Amniotic epithelial cell (primary cell): Measurements from ENCODE around the gene GRAP.
A peak's percentile ranks its signal among the peaks of the same experiment; 100 is the strongest.

Source experiments
- DNase-seq: peaks from one replicate; pipeline ENCODE4 v3.0.0-alpha.2; 2010; ENCODE audit warnings: low read depth

GRAP gene

GRCh38 chr17:19002805-19003542 is 43.8 kb downstream of the GRAP start:
- peak; percentile 59 for DNase-seq

DNA sequence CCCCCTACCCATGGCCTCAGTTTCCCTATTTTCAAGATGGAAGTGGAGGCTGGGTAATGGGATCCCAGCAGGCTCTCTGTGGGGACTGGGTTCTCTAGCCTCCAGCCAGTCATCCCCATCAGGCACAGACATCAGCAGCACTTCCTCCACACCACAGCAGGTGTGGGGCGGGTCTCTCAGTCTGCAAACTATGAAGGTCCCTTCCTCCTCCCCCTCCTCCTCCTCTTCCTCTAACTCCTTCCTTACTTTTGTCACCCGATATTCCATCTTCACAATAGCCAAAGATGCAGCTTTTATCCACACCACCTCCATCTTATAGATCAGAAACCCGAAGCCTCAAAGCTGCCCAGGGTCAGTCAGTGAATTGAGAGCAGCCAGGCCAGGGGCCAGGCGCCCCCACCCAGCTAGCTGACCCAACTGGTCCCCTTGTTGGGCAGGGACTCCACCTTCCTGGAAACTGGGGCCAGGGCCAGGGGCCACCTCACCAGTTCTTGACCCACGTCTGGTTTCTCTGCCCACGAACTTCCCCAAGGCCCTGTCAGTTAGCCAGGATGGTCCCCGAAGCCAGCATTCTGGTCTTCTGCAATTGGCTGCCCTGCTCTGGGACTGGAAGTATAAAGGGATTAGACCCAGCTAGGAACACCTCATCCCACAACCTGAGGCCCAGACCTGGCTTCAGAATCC is 44.7 kb downstream of the GRAP start:
- DNase-seq: no peak

- DNase-seq: peak; percentile 84
These were observed 46.0 kb downstream of the GRAP start for GRCh38 chr17:19000531-19001325.

- no peak for DNase-seq
These were observed 46.8 kb downstream of the GRAP start for GRCh38 chr17:18999911-19000310.

DNA sequence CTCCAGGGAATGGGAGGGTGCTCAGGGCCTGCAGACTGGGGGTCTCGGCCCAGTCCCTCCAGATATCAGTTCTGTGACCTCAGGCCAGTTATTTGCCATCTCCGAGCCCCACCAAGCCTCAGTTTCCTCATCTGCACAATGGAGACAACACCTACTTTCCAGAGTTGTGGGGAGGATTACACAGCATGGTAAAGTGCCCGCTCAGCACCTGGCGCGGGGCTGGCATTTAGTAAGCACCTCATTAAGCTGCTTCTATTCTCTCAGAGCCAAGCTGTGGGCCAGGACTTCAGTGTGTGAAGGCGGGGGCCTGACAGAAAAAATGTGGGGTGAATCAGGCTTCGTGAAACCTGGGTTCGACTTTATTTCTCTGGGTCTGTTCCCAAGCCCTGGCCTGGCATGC is 47.4 kb downstream of the GRAP start:
- no peak for DNase-seq

- DNase-seq: no peak
These were observed 49.0 kb downstream of the GRAP start for GRCh38 chr17:18997650-18998196.

DNA sequence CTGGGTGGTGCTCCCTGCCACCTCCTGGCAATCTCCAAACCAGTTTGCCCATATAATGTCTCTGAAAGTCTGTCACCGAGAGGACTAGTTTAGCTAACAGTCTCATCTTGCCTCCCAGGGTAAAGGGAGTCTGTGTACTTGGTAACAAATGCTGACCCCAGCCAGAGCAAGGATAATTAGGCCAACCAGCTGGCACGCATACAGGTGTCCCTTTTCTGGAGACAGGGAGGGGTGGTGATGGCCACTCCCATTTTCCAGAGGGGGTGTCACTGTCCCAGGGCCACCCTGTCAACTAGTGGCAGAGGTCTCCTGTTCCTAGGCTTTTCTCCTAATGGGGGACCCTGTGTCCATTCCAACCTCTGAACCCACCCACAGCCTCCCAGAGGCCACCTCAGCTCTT is 50.3 kb downstream of the GRAP start:
- DNase-seq: no peak

- DNase-seq: no peak
These were observed 51.5 kb downstream of the GRAP start for GRCh38 chr17:18995220-18995619.

- peak; percentile 23 for DNase-seq
These were observed 52.1 kb downstream of the GRAP start for GRCh38 chr17:18994631-18995030.

DNA sequence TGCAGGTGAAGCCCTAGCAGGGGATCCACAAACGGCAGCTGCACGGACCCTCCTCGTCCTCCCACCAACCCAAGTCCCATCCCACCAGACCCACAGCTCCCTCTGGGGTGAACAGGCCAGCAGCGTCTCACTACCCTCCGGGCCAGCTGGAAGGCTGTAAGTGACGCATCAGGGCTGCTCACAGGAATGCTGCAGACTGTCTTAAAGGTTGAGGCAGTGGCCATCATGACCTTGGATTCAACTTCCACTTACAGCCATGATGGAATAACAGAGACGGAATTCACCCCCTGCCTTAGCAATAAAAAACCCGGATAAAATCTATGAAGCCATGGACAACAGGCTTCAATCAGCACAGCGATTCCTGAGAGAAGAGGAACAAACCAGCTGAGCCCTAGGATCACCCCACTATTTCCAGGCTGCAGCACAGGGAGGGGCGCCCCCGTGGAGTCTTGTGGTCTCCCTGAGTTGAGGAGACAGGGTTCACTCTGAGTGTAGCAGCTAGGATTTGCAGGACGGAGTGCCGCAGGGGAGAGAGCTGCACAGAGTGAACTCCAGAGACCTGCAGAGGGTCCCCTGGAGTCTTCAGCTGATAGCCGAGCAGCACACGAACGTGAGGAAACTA is 52.7 kb downstream of the GRAP start:
- peak; percentile 23 for DNase-seq

DNA sequence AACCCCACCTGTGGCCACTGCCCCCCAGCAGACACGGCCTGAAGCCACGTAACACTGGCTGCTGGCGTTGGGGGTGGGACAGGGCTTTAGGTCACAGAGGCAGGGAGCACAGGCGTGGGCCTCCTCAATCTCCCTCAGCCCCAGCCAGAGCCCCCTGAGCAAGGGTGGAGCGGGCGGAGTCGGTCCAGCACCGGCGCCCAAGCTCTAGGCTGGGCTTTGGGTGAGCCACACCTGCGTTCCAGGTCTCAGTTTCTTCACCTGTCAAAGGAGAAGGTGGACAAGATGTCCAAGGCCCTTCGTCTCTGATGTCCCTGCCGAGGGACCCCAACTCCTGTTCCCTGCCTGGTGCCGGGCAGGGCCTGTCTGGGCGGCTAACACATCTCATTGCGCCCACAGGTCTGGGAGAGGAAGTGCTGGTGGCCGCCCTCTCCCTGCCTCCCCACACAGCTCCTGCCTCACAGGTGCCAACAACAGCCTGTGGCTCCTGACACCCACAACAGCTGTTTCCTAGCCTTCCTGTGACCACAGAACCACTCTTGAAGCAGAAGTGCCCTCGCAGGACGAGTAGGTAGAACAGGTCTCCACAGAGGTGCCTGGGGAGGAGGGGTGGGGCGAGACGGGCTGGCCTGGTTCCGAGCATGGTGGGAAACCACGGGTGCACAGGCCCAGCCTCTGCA is 54.2 kb downstream of the GRAP start:
- no peak for DNase-seq

- DNase-seq: no peak
These were observed 55.0 kb downstream of the GRAP start for GRCh38 chr17:18991531-18992315.

DNA sequence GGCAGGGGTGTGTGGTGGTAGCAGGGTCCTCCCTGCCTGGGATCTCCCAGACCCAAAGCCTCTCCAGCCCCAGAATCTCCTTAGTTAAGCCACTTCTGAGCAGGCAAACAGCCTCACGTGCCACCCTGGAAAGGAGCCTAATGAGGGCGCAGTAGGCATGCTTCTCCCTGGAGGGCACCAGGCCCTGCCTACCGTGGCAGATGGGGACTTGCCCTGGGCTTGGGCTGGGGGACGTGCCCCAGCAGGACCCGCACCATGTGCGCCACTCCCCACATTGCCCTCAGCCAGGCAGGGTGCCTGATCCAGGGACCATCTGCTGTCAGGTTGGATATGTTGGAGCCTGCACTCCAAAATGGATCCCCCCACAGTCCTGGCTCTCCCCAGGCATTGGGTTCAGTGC is 56.4 kb downstream of the GRAP start:
- DNase-seq: no peak

- no peak for DNase-seq
These were observed 58.1 kb downstream of the GRAP start for GRCh38 chr17:18988546-18989173.

DNA sequence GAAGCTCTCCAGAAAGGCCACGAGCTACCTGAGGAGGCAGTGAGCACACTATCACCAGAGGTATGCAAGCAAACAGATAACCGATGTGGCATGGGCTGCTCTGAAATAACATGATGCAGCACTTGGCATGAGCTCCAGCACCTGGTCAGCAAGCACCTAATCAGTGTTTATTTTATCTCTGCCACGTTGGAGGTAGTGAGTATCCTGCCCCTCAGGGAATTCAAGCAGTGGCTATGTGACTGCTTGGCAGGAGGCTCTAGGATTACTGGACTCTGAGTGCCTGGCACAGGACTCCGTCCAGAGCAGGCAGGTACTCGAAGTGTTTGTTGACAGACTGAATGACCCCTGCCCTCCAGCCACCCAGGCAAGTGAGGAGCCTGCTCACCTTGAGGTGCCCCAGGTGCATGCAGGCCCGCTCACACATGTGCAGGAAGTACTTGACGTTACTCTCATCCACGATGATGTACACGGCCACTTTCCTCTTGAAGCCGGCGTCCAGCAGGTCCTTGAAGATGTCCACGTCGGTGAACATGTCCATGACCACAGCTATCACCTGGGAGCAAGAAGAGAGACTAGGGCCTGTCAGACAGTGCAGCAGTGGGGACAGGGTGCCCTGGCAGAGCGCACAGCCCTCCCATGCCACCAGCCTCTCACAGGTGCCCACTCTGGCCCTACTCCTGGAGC is 58.8 kb downstream of the GRAP start:
- no peak for DNase-seq

GRCh38 chr17:18987230-18987610 is 59.5 kb downstream of the GRAP start:
- no peak for DNase-seq

GRCh38 chr17:18986541-18987229 is 60.1 kb downstream of the GRAP start:
- no peak for DNase-seq

GRCh38 chr17:18985475-18985874 is 61.3 kb downstream of the GRAP start:
- no peak for DNase-seq
